GM10847 (cell line): ENCODE measurements around the gene MDH1.

Source experiments
- POLR2A ChIP-seq: IDR thresholded peaks from 2 replicates; pipeline ENCODE4 v1.6.1; 2011; ENCODE audit not compliant: insufficient read length; ENCODE audit errors: extremely low read depth

The MDH1 gene

DNA sequence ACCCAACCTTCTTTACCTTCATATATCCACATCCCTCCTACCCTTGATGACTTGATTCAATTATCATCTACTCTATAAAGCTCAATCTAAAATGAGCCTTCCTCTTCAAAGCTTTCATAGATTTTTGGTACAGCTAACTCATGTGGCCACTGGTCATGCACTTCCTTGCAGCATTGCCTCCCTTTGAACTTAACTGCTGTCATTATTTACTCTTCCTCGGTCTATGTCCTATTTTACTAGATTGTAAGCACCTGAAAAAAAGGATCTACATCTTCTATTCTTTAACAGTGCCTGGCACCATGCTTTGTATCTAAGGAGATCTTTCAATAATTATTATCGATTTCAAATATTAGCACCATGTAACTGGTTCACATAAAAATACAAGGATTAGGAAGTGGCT is 30.6 kb downstream of the MDH1 start:
- TF ChIP-seq POLR2A = no peak

DNA sequence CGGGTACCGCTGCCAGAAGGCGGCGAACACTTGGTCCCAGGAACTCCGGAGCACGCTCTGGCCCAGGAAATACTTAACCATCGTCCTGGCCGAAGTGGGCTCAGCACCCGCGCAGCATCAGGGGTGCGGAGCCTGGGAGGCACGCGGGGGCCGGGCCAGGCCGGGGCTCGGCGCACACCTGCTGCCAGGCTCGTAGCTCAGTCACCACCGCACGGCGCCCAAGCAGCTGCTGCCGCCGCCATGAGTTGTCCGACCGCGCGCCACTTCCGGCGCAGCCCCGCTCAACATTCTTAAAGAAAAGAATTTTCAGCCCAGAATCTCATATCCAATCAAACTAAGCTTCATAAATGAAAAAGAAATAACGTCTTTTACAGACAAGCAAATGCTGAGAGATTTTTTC is 34.0 kb downstream of the MDH1 start:
- no peak for TF ChIP-seq POLR2A

DNA sequence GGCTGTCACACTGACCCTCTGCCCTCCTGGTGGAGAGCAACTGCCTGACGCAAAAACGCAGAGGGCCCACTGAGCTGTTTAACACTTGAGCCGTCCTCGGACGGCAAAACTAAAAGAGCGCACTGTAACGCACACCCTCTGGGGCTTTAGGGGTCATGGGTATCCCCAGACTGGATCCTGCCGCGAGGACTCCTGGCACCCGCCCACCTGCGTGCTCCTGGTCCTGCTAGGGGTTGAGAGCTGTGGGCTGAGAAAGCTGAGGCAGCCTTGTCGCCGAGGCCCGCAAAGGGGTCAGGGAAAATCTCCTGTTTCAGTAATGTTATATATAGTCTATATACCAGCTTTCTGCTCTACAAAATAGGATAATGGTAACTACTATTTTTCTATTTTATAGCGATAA is 39.1 kb downstream of the MDH1 start:
- TF ChIP-seq POLR2A = no peak

DNA sequence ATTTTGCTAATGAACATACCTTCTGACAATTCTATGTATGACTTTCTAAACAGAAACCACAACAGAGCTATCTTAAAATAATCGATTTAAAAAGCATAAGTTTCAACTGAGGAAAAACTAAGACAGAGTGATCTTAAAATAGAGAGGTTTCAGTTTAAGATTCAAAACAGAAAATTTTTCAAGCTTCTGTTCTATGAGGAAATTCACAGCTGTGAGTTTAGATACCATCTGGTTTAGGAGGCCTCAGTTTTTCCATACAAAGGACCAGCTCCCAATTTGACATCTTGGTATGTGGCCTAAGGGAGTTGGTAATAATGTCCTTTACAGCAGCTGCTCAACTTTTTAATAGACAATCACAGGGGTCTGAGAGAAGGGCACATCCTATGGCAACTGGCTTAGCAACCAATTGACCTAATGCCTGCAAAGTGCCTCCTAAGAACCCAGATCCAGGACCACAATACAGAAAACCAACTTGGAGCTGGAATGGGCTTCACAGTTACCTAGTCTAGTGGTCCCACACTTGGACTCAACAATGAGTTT is 39.7 kb downstream of the MDH1 start:
- TF ChIP-seq POLR2A = no peak

DNA sequence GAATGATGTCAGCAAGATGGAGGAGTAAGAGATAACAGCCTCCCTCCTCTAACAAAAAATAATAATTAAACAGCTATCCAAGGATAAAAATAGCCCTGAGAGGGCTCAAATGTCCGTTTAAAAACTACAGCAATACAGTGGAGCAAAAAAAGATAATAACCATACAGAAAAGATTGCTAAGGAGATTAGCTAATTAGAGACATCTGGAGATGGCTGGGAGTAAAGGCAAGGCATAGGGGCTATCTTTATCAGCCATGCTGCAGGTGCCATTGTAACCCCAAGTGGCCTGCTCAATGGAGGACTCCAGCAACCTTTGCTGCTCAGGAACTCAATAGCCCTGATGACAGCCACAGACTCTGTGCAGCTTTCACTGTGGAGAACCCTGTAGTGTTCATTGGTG is 42.7 kb downstream of the MDH1 start:
- no peak for TF ChIP-seq POLR2A

DNA sequence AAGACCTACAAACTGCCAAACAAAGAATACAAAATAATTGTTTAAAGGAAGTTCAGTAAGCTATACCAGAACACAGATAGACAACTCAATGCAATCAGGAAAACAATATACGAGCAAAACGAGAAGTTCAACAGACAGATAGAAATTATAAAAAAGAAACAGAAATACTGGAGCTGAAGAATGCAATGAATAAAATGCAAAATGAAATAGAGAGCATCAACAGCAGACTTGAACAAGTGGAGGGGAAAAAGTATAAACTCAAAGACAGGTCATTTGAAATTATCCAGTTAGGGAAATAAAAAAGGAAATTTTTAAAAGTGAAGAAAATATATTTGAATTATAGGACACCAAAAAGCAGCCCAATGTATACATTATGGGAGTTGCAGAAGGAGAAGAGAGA is 43.6 kb downstream of the MDH1 start:
- no peak for TF ChIP-seq POLR2A

DNA sequence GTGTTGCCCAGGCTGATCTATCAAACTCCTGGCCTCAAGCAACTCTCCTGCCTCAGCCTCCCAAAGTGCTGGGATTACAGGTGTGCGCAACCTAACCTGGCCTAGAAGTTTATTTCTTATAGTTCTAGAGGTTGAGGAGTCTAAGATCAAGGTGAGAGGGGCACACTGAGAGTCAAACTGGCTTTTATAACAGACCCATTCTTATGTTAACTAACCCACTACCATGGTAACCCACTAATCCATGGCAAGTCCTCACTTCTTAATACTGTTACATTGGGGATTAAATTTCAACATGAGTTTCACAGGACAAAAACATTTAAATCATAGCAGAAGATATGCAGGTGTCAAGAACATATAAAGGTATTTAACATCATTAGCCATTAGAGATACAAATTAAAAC is 50.6 kb downstream of the MDH1 start:
- no peak for TF ChIP-seq POLR2A

DNA sequence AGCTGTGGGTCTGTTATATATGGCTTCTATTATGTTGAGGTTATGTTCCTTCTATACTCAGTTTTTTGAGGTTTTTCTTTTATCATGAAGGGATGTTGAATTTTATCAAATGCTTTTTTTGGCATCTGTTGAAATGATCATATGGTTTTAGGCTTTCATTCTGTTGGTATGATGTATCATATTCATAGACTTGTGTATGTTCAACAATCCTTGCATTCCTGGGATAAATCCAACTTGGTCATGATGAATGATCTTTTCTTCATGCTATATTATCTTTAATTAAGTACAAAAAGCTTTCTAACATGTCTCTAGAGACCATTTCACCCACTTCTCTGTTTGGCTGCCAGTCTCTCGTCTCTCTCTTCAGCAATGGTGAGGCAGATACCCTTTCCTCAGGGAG is 54.2 kb downstream of the MDH1 start:
- TF ChIP-seq POLR2A = no peak

DNA sequence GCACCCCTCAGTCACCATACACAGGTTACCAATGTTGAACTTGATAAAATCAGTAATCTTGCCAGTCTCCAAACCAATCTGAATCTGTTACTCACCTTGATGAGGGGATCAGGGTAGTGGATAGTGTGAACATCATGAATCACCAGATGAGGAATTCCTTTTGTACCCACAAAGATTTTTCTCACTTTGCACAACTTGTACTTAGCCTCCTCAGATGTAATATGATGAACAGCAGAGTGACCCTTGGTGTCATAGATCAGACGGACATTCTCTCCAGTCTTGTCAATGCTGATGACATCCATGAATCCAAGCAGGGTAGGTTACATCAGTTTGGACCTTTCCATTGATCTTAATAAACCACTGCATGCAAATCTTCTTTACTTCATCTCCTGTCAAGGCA is 54.7 kb downstream of the MDH1 start:
- TF ChIP-seq POLR2A = no peak

DNA sequence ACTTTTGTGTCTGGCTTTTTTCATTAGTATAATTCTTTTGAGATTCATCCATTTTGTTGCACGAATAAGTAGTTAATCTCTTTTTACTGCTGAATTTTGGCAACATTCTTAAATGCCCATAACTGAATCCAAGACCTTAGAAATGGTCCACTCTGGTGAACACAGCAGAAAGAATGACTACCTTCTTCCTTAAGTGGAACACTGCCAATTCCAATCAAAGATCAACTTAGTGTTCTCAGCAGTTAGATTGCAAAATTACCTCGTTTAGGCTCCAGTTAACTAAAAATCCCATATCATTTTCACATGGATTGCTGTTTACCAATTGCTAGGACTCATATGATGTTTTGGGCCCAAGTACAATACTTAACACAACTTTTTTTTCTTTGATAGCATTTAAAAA is 59.9 kb downstream of the MDH1 start:
- TF ChIP-seq POLR2A = no peak

DNA sequence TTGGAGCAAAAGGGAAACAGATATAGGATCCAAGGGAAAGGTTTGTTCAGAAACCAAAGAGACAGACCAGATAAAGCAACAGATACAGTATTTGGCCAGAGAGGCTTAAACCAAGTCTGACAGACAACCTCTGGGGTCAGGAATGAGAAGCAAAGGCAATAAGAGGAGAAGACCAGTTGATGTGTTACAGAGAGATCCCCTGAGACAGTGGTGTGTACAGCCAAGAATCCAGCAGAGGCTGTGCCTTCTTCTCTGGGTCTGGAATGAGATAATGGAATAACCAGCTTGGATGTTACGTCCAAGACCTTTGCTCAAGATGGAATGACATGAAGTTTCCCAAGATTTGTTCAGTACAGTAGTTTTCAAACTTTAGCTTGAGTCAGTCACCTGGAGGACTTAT is 61.1 kb downstream of the MDH1 start:
- no peak for TF ChIP-seq POLR2A

DNA sequence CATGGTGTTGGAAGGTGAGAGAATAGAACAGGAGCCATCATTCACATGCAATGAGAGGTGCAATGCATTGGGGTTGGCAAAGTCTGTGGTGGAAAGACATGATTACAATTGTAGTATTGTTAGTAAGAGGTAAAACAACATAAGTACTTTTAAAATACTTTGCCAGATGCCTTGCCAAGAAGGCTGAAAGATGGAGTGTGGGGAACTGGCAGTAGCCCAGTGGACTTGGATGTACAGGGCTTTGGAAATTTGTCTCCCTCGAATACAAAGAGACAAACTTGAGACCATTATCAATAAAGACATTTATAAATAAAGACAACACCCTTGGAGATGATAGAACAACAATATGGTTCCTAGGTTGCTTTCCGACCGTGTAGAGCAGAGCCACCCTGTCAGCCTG is 62.0 kb downstream of the MDH1 start:
- no peak for TF ChIP-seq POLR2A

DNA sequence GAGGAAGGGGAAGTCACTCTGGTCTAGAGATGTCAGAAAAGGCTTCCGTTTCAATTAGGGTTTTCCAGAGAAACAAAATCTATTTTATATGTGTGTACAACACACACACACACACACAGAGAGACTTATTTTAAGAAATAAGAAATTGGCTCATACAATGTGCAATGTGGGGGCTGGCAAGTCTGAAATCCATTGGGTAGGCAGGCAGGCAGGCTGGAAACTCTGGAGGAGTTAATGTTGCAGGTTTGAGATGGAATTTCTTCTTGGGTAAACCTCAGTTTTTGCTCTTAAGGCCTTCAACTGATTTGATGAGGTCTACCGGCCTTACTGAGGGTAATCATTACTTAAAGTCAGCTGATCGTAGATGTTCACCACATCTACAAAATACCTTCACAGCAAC is 62.6 kb downstream of the MDH1 start:
- no peak for TF ChIP-seq POLR2A

DNA sequence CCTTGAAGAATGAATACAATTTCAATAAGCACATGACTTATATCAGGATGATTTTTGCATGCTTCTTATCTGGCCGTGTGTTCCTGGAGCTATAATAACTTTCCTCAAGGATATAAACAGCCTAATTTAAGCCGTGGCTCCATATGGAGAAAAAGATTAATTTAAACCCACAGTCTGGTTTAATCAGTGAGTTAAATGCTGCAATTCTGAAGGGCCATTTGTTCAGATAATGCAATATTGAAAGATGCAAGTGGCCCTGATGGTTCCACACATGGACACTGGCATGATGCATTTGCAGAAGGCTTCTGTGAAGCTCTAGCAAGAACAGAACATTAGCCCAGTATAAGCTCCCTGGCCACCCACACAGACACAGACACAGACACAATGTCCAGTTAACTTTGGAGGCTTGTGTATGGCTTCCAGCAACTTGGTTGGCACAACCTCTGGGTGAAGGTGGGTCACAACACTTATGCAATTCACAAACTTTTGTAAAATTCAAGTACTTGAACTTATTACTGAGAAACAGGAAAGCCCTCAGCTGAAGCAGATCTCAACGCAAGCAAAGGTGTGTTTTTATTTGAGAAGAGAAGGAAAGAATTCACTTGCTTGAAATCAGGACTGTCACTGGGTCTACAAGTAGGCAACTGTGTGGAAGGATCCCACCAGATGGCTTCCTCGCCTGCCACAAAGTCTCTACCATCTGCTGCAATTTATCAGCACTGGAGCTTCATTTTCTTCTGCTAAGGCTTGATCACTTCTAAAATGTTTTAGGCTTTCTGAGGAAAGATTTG is 63.3 kb downstream of the MDH1 start:
- no peak for TF ChIP-seq POLR2A

DNA sequence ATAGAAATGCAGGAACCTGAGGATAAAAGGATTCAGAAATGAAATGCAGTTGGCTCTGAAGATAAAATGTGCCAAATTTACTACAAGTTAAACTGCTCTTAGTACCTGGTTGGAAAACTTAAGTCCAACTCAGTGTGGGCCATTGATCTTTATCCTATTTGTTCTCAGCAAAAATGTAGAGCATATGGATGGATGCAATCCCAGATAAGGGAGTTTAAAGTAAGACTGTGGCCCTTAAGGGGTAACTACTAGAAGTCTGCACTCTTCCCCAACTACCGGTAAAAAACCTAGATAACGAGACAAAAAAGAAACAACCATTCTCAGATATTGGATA is 63.9 kb downstream of the MDH1 start:
- TF ChIP-seq POLR2A = no peak

DNA sequence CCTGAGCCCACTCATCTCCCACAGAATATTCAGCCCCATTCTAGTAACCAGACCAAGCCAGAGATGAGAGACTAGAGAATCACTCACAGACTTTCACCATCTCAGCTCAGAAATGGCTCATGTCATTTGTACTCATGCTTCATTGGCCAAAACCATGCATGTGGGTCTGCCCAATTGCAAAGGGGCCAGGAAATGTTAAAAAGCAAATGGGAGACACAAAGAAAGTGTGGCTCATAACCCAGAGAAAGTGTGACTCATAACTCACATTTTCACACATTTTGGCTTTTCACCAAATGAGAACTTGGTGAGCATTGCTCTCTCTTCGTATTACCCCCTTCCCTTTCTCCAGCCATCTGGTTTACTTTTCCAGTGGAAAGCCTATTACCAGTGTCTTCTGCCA is 66.2 kb downstream of the MDH1 start:
- no peak for TF ChIP-seq POLR2A
